H9 (cell line): ENCODE results near the gene PC. TPM values are rescaled to one million over a fixed set of nuclear protein-coding genes. Genes with fewer than 3 reads are reported as not detected.

Source experiments
- DNase-seq: peaks from one replicate; pipeline ENCODE4 v3.0.0-alpha.2; 2017
- H2AFZ ChIP-seq: one replicate; pipeline ENCODE4 v1.6.1; 2013; ENCODE audit warnings: mild to moderate bottlenecking, low read length, control low read depth, moderate library complexity
- H2AK5ac ChIP-seq: 2 replicates; pipeline ENCODE4 v1.6.1; 2013; ENCODE audit warnings: low read length, control low read depth, mixed read lengths; ENCODE audit not compliant: insufficient read length
- H2BK120ac ChIP-seq: one replicate; pipeline ENCODE4 v1.6.1; 2013; ENCODE audit warnings: low read depth, mild to moderate bottlenecking, low read length, control low read depth, inconsistent platforms; ENCODE audit not compliant: poor library complexity, severe bottlenecking
- H2BK12ac ChIP-seq: 2 replicates; pipeline ENCODE4 v1.6.1; 2013; ENCODE audit warnings: low read length, control low read depth, mixed read lengths, low read depth; ENCODE audit not compliant: insufficient read length
- H2BK15ac ChIP-seq: 2 replicates; pipeline ENCODE4 v1.6.1; 2013; ENCODE audit warnings: low read depth, low read length, control low read depth
- H2BK20ac ChIP-seq: one replicate; pipeline ENCODE4 v1.6.1; 2013; ENCODE audit warnings: low read depth, mild to moderate bottlenecking, low read length, control low read depth, inconsistent platforms; ENCODE audit not compliant: poor library complexity, severe bottlenecking
- H2BK5ac ChIP-seq: 2 replicates; pipeline ENCODE4 v1.6.1; 2013; ENCODE audit warnings: low read length, control low read depth, mixed read lengths; ENCODE audit not compliant: insufficient read length
- H3K14ac ChIP-seq: 2 replicates; pipeline ENCODE4 v1.6.1; 2013; ENCODE audit warnings: low read length, control low read depth; ENCODE audit not compliant: insufficient read depth
- H3K18ac ChIP-seq: 2 replicates; pipeline ENCODE4 v1.6.1; 2013; ENCODE audit warnings: low read depth, mild to moderate bottlenecking, mixed read lengths, low read length, control low read depth; ENCODE audit not compliant: insufficient read length
- H3K23ac ChIP-seq: 2 replicates; pipeline ENCODE4 v1.6.1; 2013; ENCODE audit warnings: low read length, control low read depth, mixed read lengths, low read depth; ENCODE audit not compliant: insufficient read length
- H3K23me2 ChIP-seq: 2 replicates; pipeline ENCODE4 v1.6.1; 2013; ENCODE audit warnings: low read depth, mild to moderate bottlenecking, mixed read lengths, low read length, control low read depth; ENCODE audit not compliant: insufficient read length, poor library complexity, severe bottlenecking
- H3K27ac ChIP-seq: 2 replicates; pipeline ENCODE4 v1.5.1; 2013; ENCODE audit warnings: low read length, control low read depth, mixed read lengths, low read depth; ENCODE audit not compliant: insufficient read length
- H3K27me3 ChIP-seq: 2 replicates; pipeline ENCODE4 v1.6.1; 2013; ENCODE audit warnings: low read length, control low read depth, inconsistent platforms; ENCODE audit not compliant: insufficient read depth
- H3K4ac ChIP-seq: 2 replicates; pipeline ENCODE4 v1.6.1; 2013; ENCODE audit warnings: low read depth, mild to moderate bottlenecking, control low read depth, inconsistent platforms, low read length, moderate library complexity
- H3K4me1 ChIP-seq: 2 replicates; pipeline ENCODE4 v1.6.1; 2013; ENCODE audit warnings: low read length, control low read depth, inconsistent platforms; ENCODE audit not compliant: insufficient read depth
- H3K4me2 ChIP-seq: 2 replicates; pipeline ENCODE4 v1.6.1; 2013; ENCODE audit warnings: low read length, control low read depth, mixed read lengths; ENCODE audit not compliant: insufficient read length, insufficient read depth
- H3K56ac ChIP-seq: 2 replicates; pipeline ENCODE4 v1.6.1; 2013; ENCODE audit warnings: low read depth, mild to moderate bottlenecking, mixed read lengths, low read length, control low read depth; ENCODE audit not compliant: insufficient read length
- H3K79me1 ChIP-seq: 2 replicates; pipeline ENCODE4 v1.6.1; 2013; ENCODE audit warnings: low read depth, mild to moderate bottlenecking, moderate library complexity, low read length, control low read depth, inconsistent platforms; ENCODE audit not compliant: insufficient read depth, poor library complexity, severe bottlenecking
- H3K79me2 ChIP-seq: 2 replicates; pipeline ENCODE4 v1.6.1; 2013; ENCODE audit warnings: low read length, control low read depth, inconsistent platforms; ENCODE audit not compliant: insufficient read depth
- H3K9ac ChIP-seq: 2 replicates; pipeline ENCODE4 v1.6.1; 2013; ENCODE audit warnings: low read length, control low read depth, mixed read lengths; ENCODE audit not compliant: insufficient read length; ENCODE audit errors: extremely low read depth
- H3K9me3 ChIP-seq: one replicate; pipeline ENCODE4 v1.6.1; 2013; ENCODE audit warnings: low read depth, low read length, inconsistent platforms; ENCODE audit not compliant: control insufficient read depth
- H3T11ph ChIP-seq: one replicate; pipeline ENCODE4 v1.6.1; 2013; ENCODE audit warnings: mild to moderate bottlenecking, low read length, control low read depth, inconsistent platforms
- H4K20me1 ChIP-seq: one replicate; pipeline ENCODE4 v1.6.1; 2013; ENCODE audit not compliant: control insufficient read depth, insufficient read length, insufficient read depth
- H4K5ac ChIP-seq: 2 replicates; pipeline ENCODE4 v1.6.1; 2013; ENCODE audit warnings: low read depth, mild to moderate bottlenecking, mixed read lengths, low read length, control low read depth; ENCODE audit not compliant: insufficient read length
- H4K8ac ChIP-seq: replicated peaks from 2 replicates; pipeline ENCODE4 v1.6.1; 2013; ENCODE audit warnings: low read length, control low read depth, mixed read lengths, low read depth; ENCODE audit not compliant: insufficient read length
- H4K91ac ChIP-seq: 2 replicates; pipeline ENCODE4 v1.6.1; 2013; ENCODE audit warnings: low read depth, mild to moderate bottlenecking, moderate library complexity, mixed read lengths, low read length, control low read depth; ENCODE audit not compliant: insufficient read length
- H3K27ac Mint-ChIP-seq, 3 experiments: 2 replicates in 2 of 3; 3 replicates in 1 of 3; pipeline ENCODE4 v1.8.0; 2020 to 2021; ENCODE audit warnings: mixed read lengths in 3 of 3, mild to moderate bottlenecking in 1 of 3, moderate library complexity in 1 of 3
- H3K27me3 Mint-ChIP-seq: 2 replicates; pipeline ENCODE4 v1.8.0; 2021; ENCODE audit warnings: low read depth, mild to moderate bottlenecking, moderate library complexity, mixed read lengths
- H3K36me3 Mint-ChIP-seq, 3 experiments: 2 replicates in 2 of 3; 3 replicates in 1 of 3; pipeline ENCODE4 v1.8.0; 2020 to 2021; ENCODE audit warnings: low read depth in 3 of 3, mixed read lengths in 3 of 3; ENCODE audit not compliant: insufficient read depth in 1 of 3
- H3K4me1 Mint-ChIP-seq, 2 experiments: 2 replicates each; pipeline ENCODE4 v1.8.0; 2020; ENCODE audit warnings: mixed read lengths in 2 of 2
- H3K4me3 Mint-ChIP-seq, 2 experiments: 2 replicates in 1 of 2; 3 replicates in 1 of 2; pipeline ENCODE4 v1.8.0; 2020 to 2021; ENCODE audit warnings: mild to moderate bottlenecking in 2 of 2, mixed read lengths in 2 of 2, moderate library complexity in 1 of 2
- H3K9me3 Mint-ChIP-seq, 2 experiments: 2 replicates in 1 of 2; 3 replicates in 1 of 2; pipeline ENCODE4 v1.8.0; 2020; ENCODE audit warnings: mild to moderate bottlenecking in 2 of 2, mixed read lengths in 2 of 2, moderate library complexity in 1 of 2
- WGBS: extraction: QIAGEN DNeasy Blood & Tissue Kit; methylation state at CpG from one replicate; pipeline ENCODE4 v1.1.7; 2013; ENCODE audit warnings: missing lambda C conversion rate, low lambda C conversion rate, mixed read lengths; ENCODE audit not compliant: insufficient read length; ENCODE audit errors: extremely low coverage; 5-methylcytosine and 5-hydroxymethylcytosine counted together
- total RNA-seq: library from RNA; stranded (reverse); gene quantifications from 2 replicates; pipeline ENCODE4 v1.2.1, GENCODE V29; 2021
- TF ChIP-seq, protein P1 (sequence below): fragments of 200-600 bp; sonication (generic); conservative IDR thresholded peaks from 3 replicates; pipeline ENCODE4 v1.8.0; 2021; ENCODE audit warnings: antibody characterized with exemption, mild to moderate bottlenecking

The PC gene
- total RNA-seq, 1 experiment from 2014 or later: 32.6 TPM

DNA sequence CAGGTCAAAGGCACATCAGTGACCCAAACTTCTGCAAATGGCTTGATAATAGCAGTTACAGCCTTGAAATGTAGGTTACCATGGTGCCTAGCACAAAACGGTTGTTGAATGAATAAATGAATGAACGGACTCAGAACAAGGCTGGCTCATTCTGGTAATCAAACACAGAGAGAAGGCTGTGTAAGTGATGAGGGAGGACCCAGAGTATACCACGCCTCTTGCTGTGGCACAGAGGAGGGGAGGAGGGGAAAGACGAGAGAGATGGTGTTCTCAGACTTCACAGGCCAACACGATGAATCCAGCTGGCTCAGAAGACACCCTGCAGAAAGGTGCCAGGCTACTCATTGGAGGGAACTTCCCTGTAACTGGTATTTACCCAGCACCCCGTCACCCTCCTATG lies 38.3 kb downstream of the PC start:
- no peak overlapping the region for H3K4me3 Mint-ChIP-seq
- H2AFZ ChIP-seq: no peak overlapping the region
- H4K8ac ChIP-seq: no peak overlapping the region
- no peaks in the 10 kb centered on the region; the same call in 1 of the 2 replicates for H3K27me3 Mint-ChIP-seq
- no peak overlapping the region for H2BK20ac ChIP-seq
- H3K18ac ChIP-seq: no peak overlapping the region
- no peak overlapping the region for H2BK120ac ChIP-seq
- H3K36me3 Mint-ChIP-seq: peaks cover 0 to 6% (median 2%) of the 10 kb centered on the region in 3 experiments; a peak in 2 of 7 replicates
- H3K9ac ChIP-seq: no peak overlapping the region
- no peaks in the 10 kb centered on the region for H3K23me2 ChIP-seq
- H3K27me3 ChIP-seq: no peaks in the 10 kb centered on the region
- H3K9me3 ChIP-seq: no peaks in the 10 kb centered on the region
- H3K23ac ChIP-seq: no peak overlapping the region
- H3T11ph ChIP-seq: no peak overlapping the region
- H3K56ac ChIP-seq: no peak overlapping the region
- no peak overlapping the region for H2BK5ac ChIP-seq
- 0 out of 2 replicates have a peak overlapping the region, but pooled peaks have one; percentile 27 for H2BK15ac ChIP-seq
- H3K9me3 Mint-ChIP-seq: peaks cover 0 to 3% of the 10 kb centered on the region in 2 experiments; a peak in 1 of 5 replicates
- H3K4me1 Mint-ChIP-seq: peaks cover 49 to 60% of the 10 kb centered on the region in 2 experiments
- TF ChIP-seq, protein P1, sequence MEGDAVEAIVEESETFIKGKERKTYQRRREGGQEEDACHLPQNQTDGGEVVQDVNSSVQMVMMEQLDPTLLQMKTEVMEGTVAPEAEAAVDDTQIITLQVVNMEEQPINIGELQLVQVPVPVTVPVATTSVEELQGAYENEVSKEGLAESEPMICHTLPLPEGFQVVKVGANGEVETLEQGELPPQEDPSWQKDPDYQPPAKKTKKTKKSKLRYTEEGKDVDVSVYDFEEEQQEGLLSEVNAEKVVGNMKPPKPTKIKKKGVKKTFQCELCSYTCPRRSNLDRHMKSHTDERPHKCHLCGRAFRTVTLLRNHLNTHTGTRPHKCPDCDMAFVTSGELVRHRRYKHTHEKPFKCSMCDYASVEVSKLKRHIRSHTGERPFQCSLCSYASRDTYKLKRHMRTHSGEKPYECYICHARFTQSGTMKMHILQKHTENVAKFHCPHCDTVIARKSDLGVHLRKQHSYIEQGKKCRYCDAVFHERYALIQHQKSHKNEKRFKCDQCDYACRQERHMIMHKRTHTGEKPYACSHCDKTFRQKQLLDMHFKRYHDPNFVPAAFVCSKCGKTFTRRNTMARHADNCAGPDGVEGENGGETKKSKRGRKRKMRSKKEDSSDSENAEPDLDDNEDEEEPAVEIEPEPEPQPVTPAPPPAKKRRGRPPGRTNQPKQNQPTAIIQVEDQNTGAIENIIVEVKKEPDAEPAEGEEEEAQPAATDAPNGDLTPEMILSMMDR: no peak
- H3K27ac ChIP-seq: no peak overlapping the region
- H3K79me2 ChIP-seq: no peaks in the 10 kb centered on the region
- H2BK12ac ChIP-seq: no peak overlapping the region
- H4K5ac ChIP-seq: no peak overlapping the region
- no CpG with 5 or more reads among the region's 6 CpGs for WGBS
- no peak overlapping the region for H3K4me2 ChIP-seq
- H3K27ac Mint-ChIP-seq: peak overlapping the region; percentile 40 to 57 (median 49); a peak in 1 of 7 replicates
- no peak overlapping the region for H3K14ac ChIP-seq
- H2AK5ac ChIP-seq: no peak overlapping the region
- H4K20me1 ChIP-seq: no peaks in the 10 kb centered on the region
- no peaks in the 10 kb centered on the region; the same call in 1 of the 2 replicates for H3K4me1 ChIP-seq
- H3K4ac ChIP-seq: no peak overlapping the region
- no peak overlapping the region for H4K91ac ChIP-seq
- no peaks in the 10 kb centered on the region for H3K79me1 ChIP-seq
- DNase-seq: no peak
